ENCODE measurements around the gene KRTAP4-9. TPM values are rescaled to one million over a fixed set of nuclear protein-coding genes. Genes with fewer than 3 reads are reported as not detected.
"Not testable (repeated sequence)": the region's sequence is repeated elsewhere in the genome, so short reads cannot be mapped to it uniquely, and the experiment has no call there.

The KRTAP4-9 gene
- total and polyA plus RNA-seq, 4 donors: not detected

DNA sequence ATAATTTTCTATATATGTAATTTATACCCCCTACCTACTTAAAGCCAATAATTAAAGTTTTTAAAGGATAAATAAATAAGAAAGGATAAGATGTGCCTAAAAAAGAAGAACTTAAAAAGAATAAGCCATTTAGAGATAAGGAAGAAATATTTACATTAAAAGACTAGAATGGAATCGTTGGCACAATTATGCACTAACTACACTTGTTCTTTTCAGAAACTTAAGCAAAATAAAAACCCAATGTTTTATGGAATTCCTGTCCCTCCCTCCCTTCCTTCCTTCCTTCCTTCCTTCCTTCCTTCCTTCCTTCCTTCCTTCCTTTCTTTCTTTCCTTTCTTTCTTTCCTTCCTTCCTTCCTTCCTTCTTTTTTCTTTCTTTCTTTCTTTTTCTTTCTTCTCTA, 39.7 kb downstream of the KRTAP4-9 start:
- TF ChIP-seq, protein P1, sequence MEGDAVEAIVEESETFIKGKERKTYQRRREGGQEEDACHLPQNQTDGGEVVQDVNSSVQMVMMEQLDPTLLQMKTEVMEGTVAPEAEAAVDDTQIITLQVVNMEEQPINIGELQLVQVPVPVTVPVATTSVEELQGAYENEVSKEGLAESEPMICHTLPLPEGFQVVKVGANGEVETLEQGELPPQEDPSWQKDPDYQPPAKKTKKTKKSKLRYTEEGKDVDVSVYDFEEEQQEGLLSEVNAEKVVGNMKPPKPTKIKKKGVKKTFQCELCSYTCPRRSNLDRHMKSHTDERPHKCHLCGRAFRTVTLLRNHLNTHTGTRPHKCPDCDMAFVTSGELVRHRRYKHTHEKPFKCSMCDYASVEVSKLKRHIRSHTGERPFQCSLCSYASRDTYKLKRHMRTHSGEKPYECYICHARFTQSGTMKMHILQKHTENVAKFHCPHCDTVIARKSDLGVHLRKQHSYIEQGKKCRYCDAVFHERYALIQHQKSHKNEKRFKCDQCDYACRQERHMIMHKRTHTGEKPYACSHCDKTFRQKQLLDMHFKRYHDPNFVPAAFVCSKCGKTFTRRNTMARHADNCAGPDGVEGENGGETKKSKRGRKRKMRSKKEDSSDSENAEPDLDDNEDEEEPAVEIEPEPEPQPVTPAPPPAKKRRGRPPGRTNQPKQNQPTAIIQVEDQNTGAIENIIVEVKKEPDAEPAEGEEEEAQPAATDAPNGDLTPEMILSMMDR (IDR thresholded peaks at IDR 0.05; ENCODE audit: control extremely low read depth, extremely low read depth): no peak

DNA sequence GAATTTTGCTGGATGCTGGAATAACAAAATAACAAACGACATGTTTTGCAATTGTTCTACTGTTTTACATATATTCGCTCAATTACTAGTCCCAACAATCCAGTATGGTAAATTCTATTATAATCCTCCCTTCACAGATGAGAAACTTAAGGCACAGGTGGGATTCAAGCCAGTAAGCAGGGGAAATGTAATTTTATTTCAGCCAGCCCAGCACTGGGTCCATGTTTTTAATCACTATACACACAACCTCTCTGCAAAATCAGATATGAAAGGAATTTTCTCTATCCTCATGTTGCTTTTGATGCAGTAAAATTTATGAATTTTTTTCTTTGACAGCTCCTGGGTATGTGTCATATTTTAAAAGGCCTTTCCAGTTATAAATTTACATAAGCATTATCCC, 40.1 kb downstream of the KRTAP4-9 start:
- no peak for DNase-seq
- Histone ChIP-seq H3K9ac (ENCODE audit: insufficient read depth in 1 of 2, low read length in 2 of 2) (no peak overlapping the region), H3K4me1 (ENCODE audit: control insufficient read depth in 5 of 5, insufficient read depth in 5 of 5, low read length in 5 of 5) (no peaks in the 10 kb centered on the region), H3K27ac (ENCODE audit: low read depth in 1 of 2, low read length in 1 of 2) (no peak overlapping the region), H3K4me3 (no peak overlapping the region), H3K36me3 (ENCODE audit: control insufficient read depth in 4 of 4, insufficient read depth in 4 of 4, low read length in 4 of 4) (no peaks in the 10 kb centered on the region), H3K27me3 (ENCODE audit: control insufficient read depth in 3 of 3, insufficient read depth in 3 of 3, low read length in 2 of 3) (no peaks in the 10 kb centered on the region), H3K9me3 (ENCODE audit: control insufficient read depth in 4 of 4, insufficient read depth in 3 of 4, low read length in 3 of 4) (peaks cover 0 to 12% (median under 1%) of the 10 kb centered on the region in 4 donors)
- TF ChIP-seq, protein P1 (IDR thresholded peaks at IDR 0.05; ENCODE audit: control extremely low read depth, extremely low read depth): no peak
- ATAC-seq (ENCODE audit: insufficient read depth, low FRiP score): no peak
- 93 to 96% methylated on average over 2 of the region's 2 CpGs for WGBS, 2 donors

More for the DNA sequence above, 39.7 kb downstream of the KRTAP4-9 start:
- Histone ChIP-seq H3K4me1 (ENCODE audit: control insufficient read depth in 5 of 5, insufficient read depth in 5 of 5, low read length in 5 of 5) (no peaks in the 10 kb centered on the region), H3K4me3 (no peak overlapping the region), H3K9me3 (ENCODE audit: control insufficient read depth in 4 of 4, insufficient read depth in 3 of 4, low read length in 3 of 4) (peaks cover 0 to 12% (median 3%) of the 10 kb centered on the region in 4 donors), H3K27ac (ENCODE audit: low read depth in 1 of 2, low read length in 1 of 2) (no peak overlapping the region), H3K9ac (ENCODE audit: insufficient read depth in 1 of 2, low read length in 2 of 2) (no peak overlapping the region), H3K27me3 (ENCODE audit: control insufficient read depth in 3 of 3, insufficient read depth in 3 of 3, low read length in 2 of 3) (no peaks in the 10 kb centered on the region), H3K36me3 (ENCODE audit: control insufficient read depth in 4 of 4, insufficient read depth in 4 of 4, low read length in 4 of 4) (no peaks in the 10 kb centered on the region)
- ATAC-seq (ENCODE audit: insufficient read depth, low FRiP score) (no peak), DNase-seq (no peak)
- 66 to 72% methylated on average over 1 of the region's 1 CpG for WGBS, 2 donors

GRCh38 chr17:41147531-41148204, 42.5 kb downstream of the KRTAP4-9 start:
- H3K27ac ChIP-seq (ENCODE audit: low read depth in 1 of 2, low read length in 1 of 2): no peak overlapping the region
- peaks cover 0 to 10% (median 0%) of the 10 kb centered on the region in 4 donors for H3K9me3 ChIP-seq (ENCODE audit: control insufficient read depth in 4 of 4, insufficient read depth in 3 of 4, low read length in 3 of 4)
- H3K4me3 ChIP-seq: no peak overlapping the region
- H3K9ac ChIP-seq (ENCODE audit: insufficient read depth in 1 of 2, low read length in 2 of 2): no peak overlapping the region
- TF ChIP-seq, protein P1 (IDR thresholded peaks at IDR 0.05; ENCODE audit: control extremely low read depth, extremely low read depth): no peak
- H3K36me3 ChIP-seq (ENCODE audit: control insufficient read depth in 4 of 4, insufficient read depth in 4 of 4, low read length in 4 of 4): no peaks in the 10 kb centered on the region
- 95 to 97% methylated on average over 2 of the region's 2 CpGs for WGBS, 2 donors
- ATAC-seq (ENCODE audit: insufficient read depth, low FRiP score): no peak
- DNase-seq: no peak
- no peaks in the 10 kb centered on the region for H3K4me1 ChIP-seq (ENCODE audit: control insufficient read depth in 5 of 5, insufficient read depth in 5 of 5, low read length in 5 of 5)
- no peaks in the 10 kb centered on the region for H3K27me3 ChIP-seq (ENCODE audit: control insufficient read depth in 3 of 3, insufficient read depth in 3 of 3, low read length in 2 of 3)

GRCh38 chr17:41148971-41149651, 43.9 kb downstream of the KRTAP4-9 start:
- H3K9ac ChIP-seq (ENCODE audit: insufficient read depth in 1 of 2, low read length in 2 of 2); H3K36me3 ChIP-seq (ENCODE audit: control insufficient read depth in 4 of 4, insufficient read depth in 4 of 4, low read length in 4 of 4); H3K4me3 ChIP-seq; ATAC-seq (ENCODE audit: insufficient read depth, low FRiP score); H3K27me3 ChIP-seq (ENCODE audit: control insufficient read depth in 3 of 3, insufficient read depth in 3 of 3, low read length in 2 of 3); H3K27ac ChIP-seq (ENCODE audit: low read depth in 1 of 2, low read length in 1 of 2); H3K9me3 ChIP-seq (ENCODE audit: control insufficient read depth in 4 of 4, insufficient read depth in 3 of 4, low read length in 3 of 4); DNase-seq; H3K4me1 ChIP-seq (ENCODE audit: control insufficient read depth in 5 of 5, insufficient read depth in 5 of 5, low read length in 5 of 5): not testable (repeated sequence)
- WGBS, 2 donors: 77 to 84% methylated on average over 10 of the region's 10 CpGs
